Measurements from ENCODE around the gene PATE1. TPM values are rescaled to one million over a fixed set of nuclear protein-coding genes. Genes with fewer than 3 reads are reported as not detected.

PATE1 gene
- total RNA-seq, 1 donor from 2014 or later = not detected

- no peak for TF ChIP-seq CTCF (IDR thresholded peaks at IDR 0.05)
- Mint-ChIP-seq H3K27ac (no peak overlapping the region), H3K9me3 (no peaks in the 10 kb centered on the region), H3K4me3 (no peak overlapping the region), H3K36me3 (ENCODE audit: low read depth) (no peaks in the 10 kb centered on the region), H3K27me3 (peaks cover 14% of the 10 kb centered on the region), H3K4me1 (no peaks in the 10 kb centered on the region)
- DNase-seq (no peak), ATAC-seq (ENCODE audit: low read depth) (no peak)
- intact Hi-C loops (cut with micrococcal nuclease) = loop anchor here (1.0 to 10.0 kb wide), 2 partner anchors 150 to 471 kb away; no protein-coding TSS in a partner anchor
- ChIA-PET CTCF (interaction anchor here (1.6 kb wide), 1 partner anchor 151 kb away, joined by 3 read pairs; no protein-coding TSS in a partner anchor), POLR2A (no interaction called here)
These were observed 22.0 kb upstream of the PATE1 start for GRCh38 chr11:125724125-125724524.

GRCh38 chr11:125728969-125729368 lies 17.1 kb upstream of the PATE1 start:
- no peak for DNase-seq
- no peak overlapping the region for H3K4me3 Mint-ChIP-seq
- H3K27ac Mint-ChIP-seq = no peak overlapping the region
- intact Hi-C loops (cut with micrococcal nuclease) = loop anchor here (10.0 kb wide), 1 partner anchor 466 kb away; no protein-coding TSS in a partner anchor
- CTCF ChIA-PET = no interaction called here
- no peak for TF ChIP-seq CTCF (IDR thresholded peaks at IDR 0.05)
- peaks cover 3% of the 10 kb centered on the region for H3K27me3 Mint-ChIP-seq
- H3K9me3 Mint-ChIP-seq = no peaks in the 10 kb centered on the region
- POLR2A ChIA-PET = no interaction called here
- H3K4me1 Mint-ChIP-seq = no peaks in the 10 kb centered on the region
- H3K36me3 Mint-ChIP-seq (ENCODE audit: low read depth) = no peaks in the 10 kb centered on the region
- no peak for ATAC-seq (ENCODE audit: low read depth)

GRCh38 chr11:125740617-125741016 lies 5.5 kb upstream of the PATE1 start:
- no peak for ATAC-seq (ENCODE audit: low read depth)

GRCh38 chr11:125743681-125744080 lies 2.4 kb upstream of the PATE1 start:
- Mint-ChIP-seq H3K27me3 (no peaks in the 10 kb centered on the region), H3K36me3 (ENCODE audit: low read depth) (no peaks in the 10 kb centered on the region), H3K4me3 (no peak overlapping the region), H3K27ac (no peak overlapping the region), H3K4me1 (no peaks in the 10 kb centered on the region), H3K9me3 (no peaks in the 10 kb centered on the region)
- DNase-seq (no peak), ATAC-seq (ENCODE audit: low read depth) (no peak)
- CTCF ChIA-PET = no interaction called here
- intact Hi-C loops (cut with micrococcal nuclease) = no loop called here
- no peak for TF ChIP-seq CTCF (IDR thresholded peaks at IDR 0.05)
- POLR2A ChIA-PET = no interaction called here

More at GRCh38 chr11:125740617-125741016, 5.5 kb upstream of the PATE1 start:
- peaks cover 7% of the 10 kb centered on the region for H3K9me3 Mint-ChIP-seq
- CTCF ChIA-PET = no interaction called here
- H3K27ac Mint-ChIP-seq = no peak overlapping the region
- H3K4me1 Mint-ChIP-seq = no peaks in the 10 kb centered on the region
- intact Hi-C loops (cut with micrococcal nuclease) = no loop called here
- H3K4me3 Mint-ChIP-seq = no peak overlapping the region
- POLR2A ChIA-PET = no interaction called here
- peaks cover 8% of the 10 kb centered on the region for H3K27me3 Mint-ChIP-seq
- DNase-seq = no peak
- TF ChIP-seq CTCF (IDR thresholded peaks at IDR 0.05) = no peak
- H3K36me3 Mint-ChIP-seq (ENCODE audit: low read depth) = no peaks in the 10 kb centered on the region

GRCh38 chr11:125750629-125751028 lies 4.5 kb downstream of the PATE1 start:
- Mint-ChIP-seq H3K9me3 (no peaks in the 10 kb centered on the region), H3K4me1 (no peaks in the 10 kb centered on the region), H3K27ac (no peak overlapping the region), H3K4me3 (no peak overlapping the region), H3K36me3 (ENCODE audit: low read depth) (no peaks in the 10 kb centered on the region), H3K27me3 (peaks cover 7% of the 10 kb centered on the region)
- ChIA-PET CTCF (no interaction called here), POLR2A (no interaction called here)
- intact Hi-C loops (cut with micrococcal nuclease) = no loop called here
- ATAC-seq (ENCODE audit: low read depth) (no peak), DNase-seq (no peak)
- TF ChIP-seq CTCF (IDR thresholded peaks at IDR 0.05) = no peak

Measured in activated B cell treated with CpG ODN at 0.5 μM for 24 hours (primary cell).